ENCODE measurements around the gene RANBP9.

Gene RANBP9

DNA sequence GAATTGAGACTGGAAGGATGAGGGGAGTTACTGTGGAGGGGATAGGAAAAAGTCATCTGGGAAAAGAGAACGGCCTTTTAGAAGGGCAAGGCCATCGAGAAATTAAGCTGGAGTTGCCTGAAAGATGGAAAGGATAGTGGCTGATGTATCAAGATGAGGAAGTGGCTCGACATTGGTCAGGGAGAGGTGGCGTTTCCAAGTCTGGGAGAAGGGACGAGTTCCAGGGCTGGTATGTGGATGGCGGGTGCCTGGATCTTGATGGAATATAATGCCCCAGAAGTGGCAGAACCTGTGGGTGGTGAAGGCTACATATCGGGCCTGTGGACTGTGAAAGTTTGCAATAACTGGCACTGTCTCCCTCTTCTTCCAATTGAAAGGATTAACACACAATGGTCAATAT lies 139.4 kb downstream of the RANBP9 start:
- DNase-seq (ENCODE audit: low read depth, low spot score): no peak

All from iPS DF 19.7 (cell line).